ENCODE measurements around the gene PARD3.
"Not testable (repeated sequence)": the region's sequence is repeated elsewhere in the genome, so short reads cannot be mapped to it uniquely, and the experiment has no call there.

PARD3 gene

DNA sequence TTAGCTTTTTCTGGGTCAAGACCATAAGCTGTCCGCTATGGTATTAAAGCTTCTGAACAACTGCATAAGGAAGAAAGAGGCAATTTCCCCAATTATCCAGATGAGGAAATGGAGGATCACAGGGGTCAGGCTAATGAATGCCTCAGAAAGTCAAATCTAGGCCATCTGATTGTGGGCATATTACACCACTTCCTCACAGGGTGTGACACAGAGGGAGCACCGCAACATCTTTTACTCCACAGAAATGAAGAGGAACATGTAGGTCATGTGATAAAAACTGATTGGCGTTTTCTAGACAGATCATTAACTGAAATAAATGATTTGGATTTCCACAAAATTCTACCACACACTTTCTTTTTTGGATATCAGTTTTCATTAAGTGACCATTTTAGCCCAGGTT, 384.4 kb downstream of the PARD3 start:
- Histone ChIP-seq H3K4me1 (ENCODE audit: control insufficient read depth, low read length) (no peaks in the 10 kb centered on the region), H3K9me2 (replicated peaks; ENCODE audit: control insufficient read depth, low read length) (no peaks in the 10 kb centered on the region), H3K79me2 (ENCODE audit: control insufficient read depth, low read length) (no peaks in the 10 kb centered on the region), H3K27me3 (ENCODE audit: control insufficient read depth, low read length) (peaks cover 3% of the 10 kb centered on the region; the same call in 1 of the 2 replicates), H3K27ac (ENCODE audit: low read depth, low read length) (no peak overlapping the region), H3F3A (ENCODE audit: control insufficient read depth, insufficient read depth) (no peaks in the 10 kb centered on the region), H3K36me3 (ENCODE audit: control insufficient read depth, low read length) (no peaks in the 10 kb centered on the region), H3K4me3 (ENCODE audit: low read length) (no peak overlapping the region), H3K9me3 (ENCODE audit: control insufficient read depth, insufficient read depth, low read length) (no peaks in the 10 kb centered on the region), H3K4me2 (ENCODE audit: low read length) (no peak overlapping the region), H4K20me1 (ENCODE audit: control insufficient read depth, insufficient read depth, low read depth, low read length) (no peaks in the 10 kb centered on the region)
- no peak for TF ChIP-seq EZH2phosphoT487 (IDR thresholded peaks at IDR 0.05; ENCODE audit: borderline replicate concordance, low read length)
- TF ChIP-seq, protein P1, sequence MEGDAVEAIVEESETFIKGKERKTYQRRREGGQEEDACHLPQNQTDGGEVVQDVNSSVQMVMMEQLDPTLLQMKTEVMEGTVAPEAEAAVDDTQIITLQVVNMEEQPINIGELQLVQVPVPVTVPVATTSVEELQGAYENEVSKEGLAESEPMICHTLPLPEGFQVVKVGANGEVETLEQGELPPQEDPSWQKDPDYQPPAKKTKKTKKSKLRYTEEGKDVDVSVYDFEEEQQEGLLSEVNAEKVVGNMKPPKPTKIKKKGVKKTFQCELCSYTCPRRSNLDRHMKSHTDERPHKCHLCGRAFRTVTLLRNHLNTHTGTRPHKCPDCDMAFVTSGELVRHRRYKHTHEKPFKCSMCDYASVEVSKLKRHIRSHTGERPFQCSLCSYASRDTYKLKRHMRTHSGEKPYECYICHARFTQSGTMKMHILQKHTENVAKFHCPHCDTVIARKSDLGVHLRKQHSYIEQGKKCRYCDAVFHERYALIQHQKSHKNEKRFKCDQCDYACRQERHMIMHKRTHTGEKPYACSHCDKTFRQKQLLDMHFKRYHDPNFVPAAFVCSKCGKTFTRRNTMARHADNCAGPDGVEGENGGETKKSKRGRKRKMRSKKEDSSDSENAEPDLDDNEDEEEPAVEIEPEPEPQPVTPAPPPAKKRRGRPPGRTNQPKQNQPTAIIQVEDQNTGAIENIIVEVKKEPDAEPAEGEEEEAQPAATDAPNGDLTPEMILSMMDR (IDR thresholded peaks at IDR 0.05; ENCODE audit: low read depth, low read length, poor library complexity, severe bottlenecking), result no peak

DNA sequence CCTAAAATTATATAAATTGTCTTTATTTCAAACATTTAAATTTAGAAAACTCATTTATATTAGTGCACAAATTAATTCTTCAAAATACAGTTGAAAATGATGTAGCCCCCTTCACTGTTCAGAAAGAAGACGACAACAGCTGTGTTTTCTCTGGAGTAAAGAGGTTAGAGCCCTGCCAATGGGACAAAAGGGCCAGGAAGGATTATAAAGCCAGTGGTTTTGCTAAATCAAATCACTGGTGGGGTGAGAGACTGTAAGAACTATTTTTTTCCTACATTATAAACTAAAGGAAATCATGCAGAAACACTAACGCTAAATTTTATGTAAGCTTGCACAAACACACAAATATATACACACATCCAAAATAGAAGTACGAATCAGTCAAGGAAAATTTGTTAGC, 386.6 kb downstream of the PARD3 start:
- H3K9me2 ChIP-seq (replicated peaks; ENCODE audit: control insufficient read depth, low read length), result no peaks in the 10 kb centered on the region
- H3F3A ChIP-seq (ENCODE audit: control insufficient read depth, insufficient read depth), result no peaks in the 10 kb centered on the region
- no peaks in the 10 kb centered on the region for H3K36me3 ChIP-seq (ENCODE audit: control insufficient read depth, low read length)
- H3K27me3 ChIP-seq (ENCODE audit: control insufficient read depth, low read length), result no peaks in the 10 kb centered on the region
- no peaks in the 10 kb centered on the region for H4K20me1 ChIP-seq (ENCODE audit: control insufficient read depth, insufficient read depth, low read depth, low read length)
- H3K4me2 ChIP-seq (ENCODE audit: low read length), result no peak overlapping the region
- no peak overlapping the region for H3K27ac ChIP-seq (ENCODE audit: low read depth, low read length)
- TF ChIP-seq, protein P1 (IDR thresholded peaks at IDR 0.05; ENCODE audit: low read depth, low read length, poor library complexity, severe bottlenecking), result no peak
- no peak for TF ChIP-seq EZH2phosphoT487 (IDR thresholded peaks at IDR 0.05; ENCODE audit: borderline replicate concordance, low read length)
- H3K4me1 ChIP-seq (ENCODE audit: control insufficient read depth, low read length), result no peaks in the 10 kb centered on the region
- no peak overlapping the region for H3K4me3 ChIP-seq (ENCODE audit: low read length)
- no peaks in the 10 kb centered on the region for H3K79me2 ChIP-seq (ENCODE audit: control insufficient read depth, low read length)
- H3K9me3 ChIP-seq (ENCODE audit: control insufficient read depth, insufficient read depth, low read length), result no peaks in the 10 kb centered on the region

DNA sequence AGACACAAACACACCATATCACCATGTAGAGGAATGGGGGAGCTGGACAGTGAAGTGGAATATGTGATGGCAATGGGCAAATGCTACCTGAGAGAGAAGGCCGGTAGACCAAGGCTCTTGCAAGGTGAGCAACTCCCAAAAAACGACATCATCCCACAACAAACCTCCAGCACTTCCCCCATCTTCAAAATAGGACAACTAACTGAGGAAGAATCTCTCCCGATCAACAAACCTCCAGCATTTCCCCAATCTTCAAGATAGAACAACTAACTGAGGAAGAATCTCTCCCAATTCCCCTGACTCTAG, 387.2 kb downstream of the PARD3 start:
- H3K4me3 ChIP-seq (ENCODE audit: low read length), result no peak overlapping the region
- H3K4me1 ChIP-seq (ENCODE audit: control insufficient read depth, low read length), result no peaks in the 10 kb centered on the region
- no peaks in the 10 kb centered on the region for H3K9me3 ChIP-seq (ENCODE audit: control insufficient read depth, insufficient read depth, low read length)
- no peaks in the 10 kb centered on the region for H3K9me2 ChIP-seq (replicated peaks; ENCODE audit: control insufficient read depth, low read length)
- no peaks in the 10 kb centered on the region for H3F3A ChIP-seq (ENCODE audit: control insufficient read depth, insufficient read depth)
- no peak overlapping the region for H3K4me2 ChIP-seq (ENCODE audit: low read length)
- H3K36me3 ChIP-seq (ENCODE audit: control insufficient read depth, low read length), result no peaks in the 10 kb centered on the region
- H3K27ac ChIP-seq (ENCODE audit: low read depth, low read length), result no peak overlapping the region
- H4K20me1 ChIP-seq (ENCODE audit: control insufficient read depth, insufficient read depth, low read depth, low read length), result no peaks in the 10 kb centered on the region
- no peak for TF ChIP-seq EZH2phosphoT487 (IDR thresholded peaks at IDR 0.05; ENCODE audit: borderline replicate concordance, low read length)
- TF ChIP-seq, protein P1 (IDR thresholded peaks at IDR 0.05; ENCODE audit: low read depth, low read length, poor library complexity, severe bottlenecking), result no peak
- no peaks in the 10 kb centered on the region for H3K27me3 ChIP-seq (ENCODE audit: control insufficient read depth, low read length)
- no peaks in the 10 kb centered on the region for H3K79me2 ChIP-seq (ENCODE audit: control insufficient read depth, low read length)

DNA sequence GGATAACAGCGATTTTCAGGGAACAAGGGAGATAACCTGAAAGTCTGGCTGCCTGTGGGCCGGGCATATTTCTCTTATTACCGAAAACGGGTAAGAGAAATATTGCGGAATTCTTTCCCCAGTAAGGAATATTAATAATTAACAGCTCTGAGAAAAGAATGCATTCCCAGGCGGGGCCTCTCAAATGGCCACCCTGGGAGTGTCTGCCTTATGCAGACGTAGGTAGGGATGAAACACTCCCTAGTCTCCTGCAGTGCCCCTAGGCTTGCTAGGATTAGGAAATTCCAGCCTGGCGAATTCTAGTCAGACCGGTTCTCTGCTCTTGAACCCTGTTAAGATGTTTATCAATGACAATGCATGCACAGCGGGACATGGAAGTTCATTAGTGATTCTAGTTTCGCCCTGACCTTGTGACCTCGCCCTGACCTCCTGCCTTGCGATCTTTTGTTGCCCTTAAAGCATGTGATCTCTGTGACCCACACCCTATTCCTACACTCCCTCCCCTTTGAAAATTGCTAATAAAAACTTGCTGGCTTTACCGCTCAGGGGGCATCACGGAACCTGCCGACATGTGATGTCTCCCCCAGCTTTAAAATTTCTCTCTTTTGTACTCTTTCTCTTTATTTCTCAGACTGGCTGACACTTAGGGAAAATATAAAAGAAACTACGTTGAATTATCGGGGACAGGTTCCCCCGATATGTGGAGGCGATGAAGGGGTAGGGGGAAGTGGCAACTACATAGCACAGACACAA, 387.8 kb downstream of the PARD3 start:
- H3K4me2 ChIP-seq (ENCODE audit: low read length); H3K4me1 ChIP-seq (ENCODE audit: control insufficient read depth, low read length); H3K4me3 ChIP-seq (ENCODE audit: low read length); H3F3A ChIP-seq (ENCODE audit: control insufficient read depth, insufficient read depth); H3K79me2 ChIP-seq (ENCODE audit: control insufficient read depth, low read length); H3K27me3 ChIP-seq (ENCODE audit: control insufficient read depth, low read length); H3K36me3 ChIP-seq (ENCODE audit: control insufficient read depth, low read length); H4K20me1 ChIP-seq (ENCODE audit: control insufficient read depth, insufficient read depth, low read depth, low read length); H3K27ac ChIP-seq (ENCODE audit: low read depth, low read length); H3K9me3 ChIP-seq (ENCODE audit: control insufficient read depth, insufficient read depth, low read length); H3K9me2 ChIP-seq (replicated peaks; ENCODE audit: control insufficient read depth, low read length): not testable (repeated sequence)

DNA sequence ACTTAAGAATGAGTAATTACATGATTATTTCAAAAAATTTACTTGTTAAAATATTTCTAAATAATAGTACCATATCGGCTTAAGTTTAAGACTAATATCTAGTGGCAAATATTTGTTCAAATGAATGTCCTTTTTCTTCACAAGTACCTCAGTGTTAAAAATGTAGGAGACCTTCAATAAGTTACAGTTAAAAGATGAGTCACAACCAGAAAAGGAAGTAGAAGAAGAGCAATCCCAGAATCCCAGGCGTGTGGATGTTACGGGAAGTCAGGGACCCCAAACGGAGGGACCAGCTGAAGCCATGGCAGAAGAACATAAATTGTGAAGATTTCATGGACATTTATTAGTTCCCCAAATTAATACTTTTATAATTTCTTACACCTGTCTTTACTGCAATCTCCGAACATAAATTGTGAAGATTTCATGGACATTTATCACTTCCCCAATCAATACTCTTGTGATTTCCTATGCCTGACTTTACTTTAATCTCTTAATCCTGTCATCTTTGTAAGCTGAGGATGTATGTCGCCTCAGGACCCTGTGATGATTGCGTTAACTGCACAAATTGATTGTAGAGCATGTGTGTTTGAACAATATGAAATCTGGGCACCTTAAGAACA, 388.4 kb downstream of the PARD3 start:
- not testable (repeated sequence) for H3K9me2 ChIP-seq (replicated peaks; ENCODE audit: control insufficient read depth, low read length); H3K4me3 ChIP-seq (ENCODE audit: low read length); H4K20me1 ChIP-seq (ENCODE audit: control insufficient read depth, insufficient read depth, low read depth, low read length); H3F3A ChIP-seq (ENCODE audit: control insufficient read depth, insufficient read depth); H3K36me3 ChIP-seq (ENCODE audit: control insufficient read depth, low read length); H3K79me2 ChIP-seq (ENCODE audit: control insufficient read depth, low read length); H3K27ac ChIP-seq (ENCODE audit: low read depth, low read length); H3K4me2 ChIP-seq (ENCODE audit: low read length); H3K27me3 ChIP-seq (ENCODE audit: control insufficient read depth, low read length); H3K9me3 ChIP-seq (ENCODE audit: control insufficient read depth, insufficient read depth, low read length); H3K4me1 ChIP-seq (ENCODE audit: control insufficient read depth, low read length)
